BLaER1 treated with 17β-estradiol and CSF1 and Interleukin-3, amounts not matched to agents 10 nM and 100 nM (cell line): Measurements from ENCODE around the gene RASSF7.

Experiments
- H3K27ac ChIP-seq, 11 experiments: shearing (Covaris generic); formaldehyde crosslinking; 2 replicates each; pipeline ENCODE4 v1.8.1; 2022
- H3K27me3 ChIP-seq, 11 experiments: shearing (Covaris generic); formaldehyde crosslinking; 2 replicates each; pipeline ENCODE4 v1.8.1; 2022
- H3K36me3 ChIP-seq, 11 experiments: shearing (Covaris generic); formaldehyde crosslinking; 2 replicates each; pipeline ENCODE4 v1.8.1; 2022
- H3K4me1 ChIP-seq, 10 experiments: shearing (Covaris generic); formaldehyde crosslinking; 2 replicates each; pipeline ENCODE4 v1.8.1; 2022
- H3K4me2 ChIP-seq, 11 experiments: shearing (Covaris generic); formaldehyde crosslinking; 2 replicates each; pipeline ENCODE4 v1.8.1; 2022
- H3K4me3 ChIP-seq, 10 experiments: shearing (Covaris generic); formaldehyde crosslinking; 2 replicates each; pipeline ENCODE4 v1.8.1; 2022
- H3K9ac ChIP-seq, 11 experiments: shearing (Covaris generic); formaldehyde crosslinking; 2 replicates each; pipeline ENCODE4 v1.8.1; 2022
- H3K9me3 ChIP-seq, 11 experiments: shearing (Covaris generic); formaldehyde crosslinking; replicated peaks in 1 of 11; 2 replicates each; pipeline ENCODE4 v1.8.1; 2022
- H4K20me1 ChIP-seq, 11 experiments: shearing (Covaris generic); formaldehyde crosslinking; 2 replicates each; pipeline ENCODE4 v1.8.1; 2022
- Cebpa-rat ChIP-seq, 11 experiments: shearing (Covaris generic); IDR thresholded peaks; 2 replicates each; pipeline ENCODE4 v1.8.1; 2022

RASSF7 gene

DNA sequence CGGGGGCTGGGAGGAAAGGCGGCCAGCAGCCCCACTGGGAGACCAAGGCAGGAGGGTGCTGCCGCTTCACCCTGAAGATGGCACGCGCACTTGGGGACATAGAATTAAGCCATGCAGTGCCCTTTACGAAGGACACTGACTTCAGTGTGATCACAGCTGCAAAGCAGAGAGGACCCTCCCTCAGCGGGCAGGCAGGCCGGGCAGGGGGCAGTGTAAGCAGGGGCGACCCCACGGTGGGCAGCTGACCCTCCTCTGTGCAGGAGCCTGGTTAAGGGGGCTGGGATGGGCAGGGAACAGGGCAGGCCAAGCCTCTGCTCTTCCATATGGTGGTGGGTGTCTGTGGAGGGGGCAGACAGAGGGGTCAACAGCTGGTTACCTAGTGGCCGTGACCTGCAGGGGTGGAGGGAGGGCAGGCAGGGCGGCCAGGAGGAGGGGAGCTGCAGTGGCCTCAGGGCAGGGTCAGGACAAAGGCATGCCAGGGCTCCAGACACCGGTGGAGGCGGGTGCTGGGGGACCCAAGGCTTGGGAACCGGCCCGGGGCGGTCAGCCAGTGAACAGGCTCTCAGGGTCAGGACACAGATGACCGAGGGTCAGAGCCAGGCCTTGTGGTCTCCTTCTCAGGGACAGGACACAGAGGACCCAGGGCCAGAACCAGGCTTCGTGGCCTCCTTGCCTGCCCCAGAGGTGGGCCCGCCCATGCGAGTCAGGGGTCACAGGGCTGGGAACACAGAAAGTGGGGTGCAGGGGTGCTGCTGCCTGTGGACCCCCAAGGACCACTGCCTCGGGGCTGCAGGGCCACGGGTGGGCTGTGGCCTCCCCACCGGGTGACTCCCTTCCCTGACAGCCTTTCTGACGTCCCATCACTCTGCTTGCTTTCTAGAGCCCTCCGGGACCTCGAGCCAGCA, 7.4 kb upstream of the RASSF7 start:
- no peak for TF ChIP-seq Cebpa-rat (IDR thresholded peaks at IDR 0.05)
- peak overlapping the region in 4 of 11 experiments; percentile 57 to 72 (median 62); a peak in 4 of 22 replicates for H3K4me2 ChIP-seq
- no peak overlapping the region for H3K9ac ChIP-seq
- no peak overlapping the region for H3K4me3 ChIP-seq
- no peaks in the 10 kb centered on the region for H3K9me3 ChIP-seq
- H3K27ac ChIP-seq, result no peak overlapping the region
- H4K20me1 ChIP-seq, result peaks cover 0 to 56% (median 28%) of the 10 kb centered on the region in 11 experiments; a peak in 17 of 22 replicates
- no peaks in the 10 kb centered on the region; a peak in 1 of 22 replicates for H3K36me3 ChIP-seq
- H3K4me1 ChIP-seq, result peaks cover 14 to 52% (median 30%) of the 10 kb centered on the region in 10 experiments; a peak in 17 of 20 replicates
- peaks cover 32 to 52% (median 33%) of the 10 kb centered on the region in 11 experiments for H3K27me3 ChIP-seq

DNA sequence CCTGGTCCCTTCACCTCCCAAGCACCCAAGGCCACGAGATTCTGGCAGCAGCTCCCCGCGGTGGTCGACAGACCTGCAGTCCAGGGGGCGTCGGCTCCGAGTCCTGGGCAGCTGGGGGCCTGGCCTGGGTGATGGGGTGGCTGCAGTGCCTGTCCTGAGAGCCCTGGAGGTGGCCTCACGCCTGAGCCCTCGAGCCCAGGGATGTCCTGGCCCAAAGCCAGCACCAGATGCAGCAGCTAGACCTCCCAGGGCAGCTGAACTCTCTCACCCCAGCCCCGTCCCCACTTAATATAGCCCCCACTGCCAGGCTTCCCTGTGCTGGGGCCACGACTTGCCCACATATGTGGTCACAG, 6.8 kb upstream of the RASSF7 start:
- no peaks in the 10 kb centered on the region; a peak in 1 of 22 replicates for H3K36me3 ChIP-seq
- peaks cover 14 to 51% (median 30%) of the 10 kb centered on the region in 10 experiments; a peak in 17 of 20 replicates for H3K4me1 ChIP-seq
- peak overlapping the region in 10 of 11 experiments; percentile 56 to 83 (median 70); a peak in 16 of 22 replicates for H3K4me2 ChIP-seq
- peaks cover 39 to 58% (median 39%) of the 10 kb centered on the region in 11 experiments for H3K27me3 ChIP-seq
- H3K4me3 ChIP-seq, result no peak overlapping the region
- no peak overlapping the region for H3K27ac ChIP-seq
- H3K9ac ChIP-seq, result no peak overlapping the region; a peak in 1 of 22 replicates
- no peaks in the 10 kb centered on the region for H3K9me3 ChIP-seq
- no peak for TF ChIP-seq Cebpa-rat (IDR thresholded peaks at IDR 0.05)
- H4K20me1 ChIP-seq, result peaks cover 0 to 59% (median 28%) of the 10 kb centered on the region in 11 experiments; a peak in 17 of 22 replicates

- H3K27ac ChIP-seq, result no peak overlapping the region
- H4K20me1 ChIP-seq, result peaks cover 0 to 59% (median 28%) of the 10 kb centered on the region in 11 experiments; a peak in 17 of 22 replicates
- H3K4me1 ChIP-seq, result peaks cover 14 to 48% (median 31%) of the 10 kb centered on the region in 10 experiments; a peak in 17 of 20 replicates
- no peak for TF ChIP-seq Cebpa-rat (IDR thresholded peaks at IDR 0.05)
- peak overlapping the region; percentile 67 to 99 (median 95) for H3K4me2 ChIP-seq
- H3K9me3 ChIP-seq, result no peaks in the 10 kb centered on the region
- H3K4me3 ChIP-seq, result peak overlapping the region in 5 of 10 experiments; percentile 28 to 60 (median 47); a peak in 4 of 20 replicates
- H3K9ac ChIP-seq, result peak overlapping the region in 1 of 11 experiments; percentile 37; a peak in 1 of 22 replicates
- peaks cover 45 to 65% (median 46%) of the 10 kb centered on the region in 11 experiments for H3K27me3 ChIP-seq
- H3K36me3 ChIP-seq, result no peaks in the 10 kb centered on the region; a peak in 1 of 22 replicates
These were observed 6.1 kb upstream of the RASSF7 start for GRCh38 chr11:554428-555226.

GRCh38 chr11:555227-555779, 5.5 kb upstream of the RASSF7 start:
- H3K4me3 ChIP-seq, result peak overlapping the region; percentile 40 to 66 (median 50)
- peaks cover 20 to 55% (median 38%) of the 10 kb centered on the region in 10 experiments; a peak in 18 of 20 replicates for H3K4me1 ChIP-seq
- no peaks in the 10 kb centered on the region for H3K9me3 ChIP-seq
- no peak for TF ChIP-seq Cebpa-rat (IDR thresholded peaks at IDR 0.05)
- no peak overlapping the region for H3K27ac ChIP-seq
- H3K4me2 ChIP-seq, result peak overlapping the region; percentile 75 to 99 (median 95)
- no peaks in the 10 kb centered on the region; a peak in 1 of 22 replicates for H3K36me3 ChIP-seq
- peaks cover 0 to 59% (median 28%) of the 10 kb centered on the region in 11 experiments; a peak in 17 of 22 replicates for H4K20me1 ChIP-seq
- H3K9ac ChIP-seq, result peak overlapping the region in 5 of 11 experiments; percentile 39 to 69 (median 65); a peak in 9 of 22 replicates
- H3K27me3 ChIP-seq, result peaks cover 48 to 67% (median 52%) of the 10 kb centered on the region in 11 experiments

DNA sequence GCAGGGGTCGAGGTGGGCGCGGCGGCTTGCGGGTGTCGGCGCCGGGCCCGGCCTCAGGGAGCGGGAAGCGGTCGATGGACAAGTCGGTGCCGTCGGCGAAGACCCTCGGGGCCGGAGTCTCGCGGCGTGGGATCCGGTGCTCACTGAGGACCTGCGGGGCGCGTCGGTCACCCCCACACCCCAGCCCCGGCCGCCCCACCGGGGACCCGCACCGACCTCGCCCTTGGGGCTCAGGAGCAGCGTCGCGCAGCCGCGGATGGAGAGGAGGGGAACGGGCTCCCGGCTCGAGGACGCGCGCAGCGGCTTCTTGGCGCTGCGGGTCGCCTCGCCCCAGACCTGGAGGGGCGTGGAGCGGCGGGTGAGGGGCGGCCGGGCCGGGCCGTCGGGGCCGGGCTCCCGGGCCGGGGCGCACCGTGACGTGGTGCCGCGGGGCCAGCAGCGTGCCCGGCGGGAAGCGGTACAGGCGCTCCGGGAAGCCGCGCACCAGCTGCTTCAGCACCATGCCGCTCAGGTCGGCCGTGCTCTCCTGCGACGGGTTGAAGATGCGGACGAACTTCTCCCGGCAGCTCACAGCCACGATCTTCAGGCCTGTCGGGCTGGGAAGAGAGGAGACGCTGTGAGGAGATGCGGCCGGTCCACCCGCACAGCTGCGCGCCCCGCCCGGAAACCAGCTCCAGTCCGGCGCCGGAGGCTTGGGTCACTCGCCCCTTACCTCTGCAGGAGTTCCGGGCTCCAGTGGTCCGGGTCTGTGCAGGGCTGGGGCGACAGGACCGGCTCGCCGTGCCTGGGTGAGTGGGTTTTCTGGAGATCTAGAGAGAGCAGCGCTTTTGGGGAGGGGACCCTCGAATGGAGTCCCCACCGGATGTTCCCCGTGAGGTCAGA, 4.7 kb upstream of the RASSF7 start:
- Histone ChIP-seq H3K4me2 (peak overlapping the region; percentile 75 to 99 (median 95)), H3K27ac (no peak overlapping the region), H3K36me3 (no peaks in the 10 kb centered on the region), H3K9me3 (no peaks in the 10 kb centered on the region), H4K20me1 (peaks cover 0 to 59% (median 28%) of the 10 kb centered on the region in 11 experiments; a peak in 17 of 22 replicates), H3K4me1 (peaks cover 21 to 57% (median 40%) of the 10 kb centered on the region in 10 experiments; a peak in 18 of 20 replicates), H3K9ac (peak overlapping the region in 4 of 11 experiments; percentile 39 to 69 (median 65); a peak in 6 of 22 replicates), H3K4me3 (peak overlapping the region; percentile 40 to 66 (median 50); a peak in 17 of 20 replicates), H3K27me3 (peaks cover 48 to 67% (median 52%) of the 10 kb centered on the region in 11 experiments)
- TF ChIP-seq Cebpa-rat (IDR thresholded peaks at IDR 0.05), result no peak

- Histone ChIP-seq H3K4me3 (peak overlapping the region in 7 of 10 experiments; percentile 48 to 66 (median 53); a peak in 6 of 20 replicates), H3K27me3 (peaks cover 48 to 67% (median 52%) of the 10 kb centered on the region in 11 experiments), H3K4me1 (peaks cover 26 to 63% (median 45%) of the 10 kb centered on the region in 10 experiments), H4K20me1 (peaks cover 0 to 61% (median 33%) of the 10 kb centered on the region in 11 experiments; a peak in 20 of 22 replicates), H3K36me3 (no peaks in the 10 kb centered on the region), H3K9me3 (no peaks in the 10 kb centered on the region), H3K4me2 (peak overlapping the region in 10 of 11 experiments; percentile 75 to 99 (median 96); a peak in 18 of 22 replicates), H3K27ac (no peak overlapping the region), H3K9ac (peak overlapping the region in 3 of 11 experiments; percentile 2 to 65 (median 48); a peak in 3 of 22 replicates)
- TF ChIP-seq Cebpa-rat (IDR thresholded peaks at IDR 0.05), result no peak
These were observed 4.0 kb upstream of the RASSF7 start for GRCh38 chr11:556662-557256.
